GM18505 (cell line): Measurements from ENCODE around the gene MCUB.

Experiments used
- ATAC-seq: cut with Tn5 transposase; IDR thresholded peaks from one replicate; pipeline ENCODE4 v1.9.1; 2021; ENCODE audit not compliant: unreplicated experiment
- POLR2A ChIP-seq: IDR thresholded peaks from 4 replicates; pipeline ENCODE4 v1.6.1; 2011; ENCODE audit warnings: borderline replicate concordance; ENCODE audit not compliant: insufficient read depth, insufficient read length; ENCODE audit errors: extremely low read depth

MCUB gene

DNA sequence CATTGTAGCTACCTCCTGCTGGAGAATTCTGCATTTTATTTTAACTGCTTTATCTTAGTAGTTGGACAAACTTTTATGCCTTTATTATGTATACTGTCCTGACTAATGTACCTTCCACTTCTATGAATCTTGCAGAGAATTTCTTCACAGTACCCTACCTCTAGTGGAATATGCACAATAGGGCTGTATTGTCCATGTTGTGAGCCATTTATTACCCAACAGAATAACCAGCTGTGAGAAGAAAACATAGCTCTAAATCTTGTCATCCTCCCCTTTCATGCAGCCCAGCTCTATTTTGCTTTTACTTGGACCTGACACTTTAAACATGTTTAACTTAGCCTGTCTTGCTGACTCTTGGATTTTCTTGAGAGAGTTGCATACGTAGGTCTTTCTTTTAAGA, 56.2 kb downstream of the MCUB start:
- ATAC-seq = no peak
- no peak for TF ChIP-seq POLR2A

DNA sequence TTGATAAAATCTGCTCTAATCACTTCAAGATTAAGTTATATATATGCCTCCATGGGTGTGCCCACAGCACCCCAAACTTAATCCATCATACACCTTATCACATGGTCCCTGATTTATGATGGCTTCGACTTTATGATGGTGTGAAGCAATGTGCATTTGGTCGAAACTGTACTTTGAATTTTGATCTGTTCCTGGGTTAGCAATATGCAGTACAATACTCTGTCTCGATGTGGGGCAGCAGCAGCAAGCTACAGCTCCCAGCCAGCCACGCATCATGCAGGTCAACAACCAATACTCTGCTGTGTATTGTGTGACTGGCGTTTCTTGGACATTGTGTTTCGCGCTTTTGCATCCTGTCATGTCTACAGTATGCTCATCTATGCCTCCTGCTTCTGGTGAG, 62.6 kb downstream of the MCUB start:
- ATAC-seq = no peak
- TF ChIP-seq POLR2A = no peak

DNA sequence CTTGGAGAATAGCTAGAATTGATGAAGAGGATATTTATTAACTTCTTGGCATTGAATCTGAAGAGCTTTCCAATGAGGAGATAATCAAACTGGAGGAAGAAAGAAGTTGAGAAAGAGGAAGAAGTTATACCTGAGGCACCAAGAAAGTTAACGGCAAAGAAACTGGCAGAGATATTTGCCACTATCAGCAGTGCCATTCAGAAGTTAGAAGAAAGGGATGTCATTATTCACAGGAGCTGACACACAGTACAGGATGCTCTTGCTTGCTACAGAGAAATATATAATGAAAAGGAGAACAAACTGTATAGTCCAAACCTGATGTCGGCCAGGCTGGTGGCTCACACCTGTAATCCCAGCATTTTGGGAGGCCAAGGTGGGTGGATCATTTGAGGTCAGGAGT, 64.5 kb downstream of the MCUB start:
- no peak for TF ChIP-seq POLR2A
- ATAC-seq = no peak

DNA sequence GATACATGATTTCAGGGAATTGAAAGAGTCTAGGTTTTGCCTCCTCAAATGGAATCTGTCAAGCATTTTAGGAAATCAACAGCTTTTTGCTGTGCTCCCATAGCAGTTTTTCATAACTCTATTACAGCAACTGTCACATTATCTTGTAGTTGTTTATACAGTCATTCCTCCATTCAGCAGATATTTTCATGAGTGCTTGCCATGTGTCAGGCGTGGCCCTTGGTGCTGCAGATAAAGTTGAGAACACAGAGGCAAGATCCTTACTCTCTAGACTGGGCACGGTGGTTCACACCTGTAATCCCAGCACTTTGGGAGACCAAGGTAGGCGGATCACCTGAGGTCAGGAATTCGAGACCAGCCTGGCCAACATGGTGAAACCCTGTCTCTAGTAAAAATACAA, 67.3 kb downstream of the MCUB start:
- no peak for TF ChIP-seq POLR2A

DNA sequence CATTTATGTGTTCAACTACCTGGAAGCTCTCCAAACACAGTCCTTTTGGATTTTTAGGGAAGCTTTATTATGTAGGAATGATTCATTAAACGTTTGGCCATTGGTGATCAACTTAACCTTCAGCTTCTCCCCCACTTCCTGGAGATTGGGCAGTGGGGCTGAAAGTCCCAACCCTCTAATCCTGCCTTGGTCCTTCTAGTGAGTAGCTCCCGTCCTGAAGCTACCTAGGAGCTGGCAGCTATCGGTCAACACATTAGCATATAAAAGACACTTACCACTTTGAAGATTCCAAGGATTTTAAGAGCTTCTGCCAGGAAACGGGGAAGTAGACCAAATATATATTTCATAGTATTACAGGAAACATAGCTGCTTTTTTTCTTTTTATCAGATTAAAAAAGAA, 69.7 kb downstream of the MCUB start:
- ATAC-seq = no peak
- TF ChIP-seq POLR2A = no peak

More for the DNA sequence above, 67.3 kb downstream of the MCUB start:
- ATAC-seq = no peak

DNA sequence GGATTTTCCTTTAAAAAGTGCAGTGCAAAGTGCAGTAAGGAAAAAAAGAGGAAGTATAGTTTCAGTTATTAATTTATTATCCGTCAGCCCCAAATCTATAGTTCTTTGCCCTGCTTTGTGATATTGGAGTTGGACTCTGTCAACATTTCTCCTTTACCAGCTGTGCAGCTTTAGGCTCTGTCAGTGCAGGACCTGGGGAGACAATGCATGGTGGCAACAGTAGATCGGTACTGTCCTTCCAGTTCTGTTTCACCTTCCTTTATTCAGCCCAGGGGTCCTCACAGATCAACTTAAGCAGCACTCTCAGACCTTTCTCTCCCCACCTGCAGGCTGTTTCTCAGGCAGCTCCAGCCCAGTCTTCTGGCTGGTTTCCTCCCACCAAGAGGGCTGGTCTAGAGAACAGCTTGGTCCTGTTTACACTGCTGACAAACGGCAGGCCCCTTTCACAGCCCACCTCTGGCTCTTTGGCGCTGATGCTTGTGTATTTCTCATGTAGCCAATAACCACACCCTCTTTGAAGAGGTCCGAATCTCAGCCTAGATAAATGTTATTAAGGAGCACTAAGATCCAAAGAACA, 71.6 kb downstream of the MCUB start:
- ATAC-seq = no peak
- TF ChIP-seq POLR2A = no peak

DNA sequence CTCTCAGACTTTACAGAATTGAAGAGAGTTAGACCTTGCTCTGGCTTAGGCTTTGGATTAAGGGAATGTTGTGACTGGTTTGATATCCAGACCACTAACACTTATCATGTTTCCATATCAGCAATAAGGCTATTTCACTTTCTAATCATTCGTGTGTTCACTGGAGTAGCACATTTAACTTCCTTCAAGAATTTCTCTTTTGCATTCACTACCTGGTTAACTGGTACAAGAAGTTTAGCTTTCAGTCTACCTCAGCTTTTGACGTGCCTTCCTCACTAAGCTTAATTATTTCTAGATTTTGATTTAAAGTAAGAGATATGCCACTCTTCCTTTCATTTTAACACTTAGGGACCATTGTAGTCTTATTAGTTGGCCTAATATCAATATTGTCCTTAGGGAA, 80.6 kb downstream of the MCUB start:
- no peak for TF ChIP-seq POLR2A
- no peak for ATAC-seq

DNA sequence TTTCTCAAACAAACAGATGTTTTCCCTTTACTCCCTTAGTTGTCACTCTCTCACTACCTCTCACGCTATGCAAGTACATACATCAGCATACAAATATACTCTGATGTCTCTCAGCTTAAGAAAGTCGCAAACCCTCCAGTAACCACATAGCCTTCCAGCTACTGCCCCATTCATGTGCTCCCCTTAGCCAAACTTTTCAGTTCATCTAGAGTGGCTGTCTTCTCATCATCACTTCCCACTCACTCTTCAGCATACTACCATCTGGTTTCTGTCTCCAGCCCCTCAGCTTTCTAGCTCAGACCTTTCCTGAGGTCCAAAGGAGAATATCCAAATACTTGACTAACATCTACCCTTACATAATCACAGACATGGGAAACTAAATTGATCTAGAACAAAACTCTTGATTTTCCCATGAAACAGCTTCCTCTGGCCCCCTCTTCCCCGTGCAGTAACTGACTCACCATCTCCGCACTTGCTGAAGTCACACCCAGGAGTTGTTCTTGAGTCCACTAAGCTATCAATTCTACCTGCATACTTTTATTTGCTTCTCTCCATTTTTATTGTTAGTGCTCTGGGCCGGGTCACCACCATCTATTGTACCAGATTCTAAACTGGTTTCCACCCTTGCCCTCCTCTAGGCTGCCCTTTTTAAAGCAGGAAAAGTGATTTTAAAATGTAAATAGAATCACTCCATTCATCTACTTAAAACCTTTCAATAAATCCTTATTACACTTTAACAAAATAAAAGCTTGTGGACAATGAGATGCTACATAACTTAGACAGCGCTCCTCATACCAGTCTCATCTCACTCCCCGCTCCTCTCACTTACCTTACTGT, 86.0 kb downstream of the MCUB start:
- TF ChIP-seq POLR2A = no peak
- ATAC-seq = no peak

DNA sequence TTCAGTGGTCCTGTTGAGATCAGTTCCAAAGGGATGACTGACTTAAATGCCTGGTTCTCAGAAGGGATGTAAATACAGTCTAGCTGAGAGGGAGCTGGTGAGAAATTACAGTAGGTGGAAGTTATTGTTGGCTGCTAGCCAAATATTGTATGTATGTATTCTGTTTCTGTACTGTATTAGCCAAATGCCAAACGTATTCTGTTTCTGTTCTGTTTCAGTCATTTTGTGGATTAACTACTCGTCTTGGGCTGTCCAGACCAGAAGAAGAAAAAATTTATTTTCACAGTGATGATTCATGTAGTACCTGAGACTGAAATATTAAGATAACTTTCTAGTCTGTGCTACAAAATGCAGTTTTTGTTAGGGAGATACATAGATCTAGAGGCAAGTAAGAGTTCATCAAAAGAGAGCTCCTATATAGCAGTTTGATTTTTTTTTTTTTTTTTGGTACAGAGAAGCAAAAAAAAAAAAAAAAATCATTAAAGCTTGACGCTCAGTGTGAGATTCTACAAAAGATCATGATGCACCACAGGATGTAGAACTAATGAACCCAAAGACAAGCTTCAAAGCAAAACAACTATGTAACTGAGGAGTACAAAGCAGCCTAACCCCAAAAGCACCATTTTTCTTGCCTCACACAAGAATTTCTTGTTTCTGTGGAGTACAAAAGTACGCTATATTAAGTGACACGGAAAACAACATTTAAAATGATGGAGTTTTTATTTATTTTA, 88.4 kb downstream of the MCUB start:
- peak; percentile 63 for ATAC-seq
- no peak for TF ChIP-seq POLR2A

DNA sequence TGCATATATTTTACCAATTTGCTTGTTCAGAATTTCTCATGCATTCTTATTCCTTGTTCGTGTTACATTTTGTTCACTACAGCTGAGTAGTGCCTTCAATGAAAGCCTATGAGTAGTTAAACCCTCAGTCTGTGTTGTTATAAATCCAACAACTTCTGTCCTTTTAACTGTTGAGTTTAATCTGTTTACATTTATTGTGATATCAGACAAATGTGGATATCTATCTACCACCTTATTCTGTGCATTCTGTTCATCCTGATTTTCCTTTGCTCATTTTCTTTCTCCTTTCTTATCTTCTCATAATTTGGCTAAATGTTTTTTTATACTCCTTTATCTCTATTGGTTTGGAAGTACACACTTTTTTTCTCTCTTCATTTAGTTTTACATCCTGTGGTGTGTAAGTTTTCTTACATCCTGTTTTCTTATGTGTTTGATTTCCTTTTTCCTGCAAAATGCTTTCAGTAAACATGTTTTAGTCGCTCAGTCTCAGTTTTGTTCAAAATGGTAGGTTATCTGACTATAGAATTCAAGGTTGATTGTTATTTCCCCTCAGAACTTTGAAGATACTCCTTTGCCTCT, 89.0 kb downstream of the MCUB start:
- TF ChIP-seq POLR2A = no peak
- ATAC-seq = no peak

DNA sequence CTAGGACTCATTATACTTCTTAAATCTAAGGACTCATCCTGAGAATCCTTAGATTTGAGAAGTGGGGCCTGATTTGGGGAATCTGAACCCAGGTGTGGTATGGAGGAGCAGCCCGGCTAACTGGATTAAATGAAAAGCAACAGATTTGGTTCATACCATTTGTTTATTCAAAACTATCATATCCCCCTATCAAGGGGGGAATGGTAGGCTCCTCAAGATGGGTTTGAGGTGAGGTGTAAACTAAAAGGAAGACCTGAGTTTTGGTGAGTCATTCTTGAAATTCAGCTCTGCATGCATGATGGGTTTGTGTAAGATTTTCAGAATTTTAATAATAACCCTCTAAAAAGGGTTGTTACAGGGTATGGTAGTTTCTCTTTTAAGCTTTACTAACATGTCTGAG, 89.8 kb downstream of the MCUB start:
- ATAC-seq = peak; percentile 81

DNA sequence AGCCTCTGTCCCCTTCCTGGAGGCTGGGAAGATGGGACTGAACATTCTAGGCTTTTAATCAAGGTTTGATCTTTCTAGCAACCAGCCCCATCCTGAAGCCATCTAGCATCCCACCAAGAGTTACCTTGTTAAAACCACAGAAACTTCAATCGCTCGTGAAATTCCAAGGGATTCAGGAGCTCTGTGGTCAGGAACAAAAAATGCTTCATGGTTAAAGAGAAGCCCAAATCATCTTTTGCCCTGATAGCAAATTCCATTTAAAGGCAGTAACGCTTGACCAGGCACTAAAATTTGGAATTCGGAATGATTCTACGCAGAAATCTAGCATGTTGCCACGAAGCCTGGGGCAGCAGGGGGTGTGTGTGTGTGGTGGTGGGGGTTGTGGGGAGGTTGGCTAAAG, 95.3 kb downstream of the MCUB start:
- TF ChIP-seq POLR2A = no peak
- ATAC-seq = no peak

More for the DNA sequence above, 89.8 kb downstream of the MCUB start:
- no peak for TF ChIP-seq POLR2A

DNA sequence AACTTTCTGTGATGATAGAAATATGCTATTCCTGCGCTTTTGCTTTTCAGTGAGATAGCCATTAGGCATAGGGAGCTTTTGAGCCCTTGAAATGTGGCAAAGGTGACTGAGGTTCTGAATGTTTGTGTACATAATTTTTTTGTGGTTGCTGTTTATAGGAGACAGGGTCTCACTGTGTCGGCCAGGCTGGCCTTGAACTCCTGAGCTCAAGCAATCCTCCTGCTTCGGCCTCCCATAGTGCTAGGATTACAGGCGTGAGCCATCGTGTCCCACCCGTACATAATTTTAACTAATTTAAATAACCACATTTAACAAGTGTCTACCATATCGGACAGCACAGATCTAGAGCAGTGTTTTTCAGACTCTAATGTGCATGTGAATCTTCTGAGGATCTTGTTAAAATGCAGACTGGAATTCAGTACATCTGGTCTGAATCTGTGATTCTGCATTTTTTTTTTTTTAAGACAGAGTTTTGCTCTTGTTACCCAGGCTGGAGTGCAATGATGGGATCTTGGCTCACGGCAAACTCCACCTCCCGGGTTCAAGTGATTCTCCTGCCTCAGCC, 97.9 kb downstream of the MCUB start:
- no peak for TF ChIP-seq POLR2A

DNA sequence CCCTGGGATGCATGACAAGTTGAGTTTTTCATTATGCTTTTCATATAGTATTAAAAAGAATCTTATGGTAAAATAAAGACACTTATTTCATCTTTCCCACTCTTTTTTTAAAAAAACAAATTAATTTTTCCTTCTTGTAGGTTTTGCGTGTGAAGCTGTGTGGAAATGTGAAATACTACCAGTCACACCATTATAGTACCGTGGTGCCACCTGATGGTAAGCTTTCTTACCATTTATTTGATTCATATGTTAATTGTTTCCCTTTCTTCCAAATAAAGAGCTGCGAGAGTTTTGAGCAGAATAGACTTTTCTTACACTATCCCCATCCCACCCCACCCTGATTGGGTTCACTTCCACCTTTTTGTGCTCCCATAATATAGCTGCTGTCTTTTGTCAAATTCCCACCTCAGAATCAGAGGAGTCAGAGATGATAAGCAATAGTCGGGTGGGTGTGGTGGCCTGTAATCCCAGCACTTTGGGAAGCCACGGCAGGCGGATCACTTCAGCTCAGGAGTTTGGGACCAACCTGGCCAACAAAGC, 98.9 kb downstream of the MCUB start:
- ATAC-seq = no peak
- no peak for TF ChIP-seq POLR2A

More for the DNA sequence above, 97.9 kb downstream of the MCUB start:
- no peak for ATAC-seq

DNA sequence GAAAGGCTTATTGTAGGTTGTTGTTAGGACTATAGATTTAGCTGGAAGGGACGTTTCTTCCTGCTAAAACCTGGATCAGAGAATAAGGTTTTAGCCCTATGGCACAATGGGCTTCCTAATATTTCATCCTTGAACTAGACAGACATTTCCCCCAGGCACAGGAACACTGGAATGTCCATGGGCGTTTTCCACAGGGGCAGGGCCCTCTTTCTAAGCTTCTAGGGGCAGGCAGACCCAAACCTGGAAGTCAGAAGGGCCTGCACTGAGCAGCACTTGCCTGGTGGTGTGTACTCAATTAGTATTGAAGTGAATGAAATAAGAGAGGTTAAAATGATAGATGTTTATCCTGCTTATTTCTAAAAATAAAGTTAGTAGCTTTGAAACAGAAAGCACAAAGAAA, 102.1 kb downstream of the MCUB start:
- no peak for TF ChIP-seq POLR2A
- ATAC-seq = no peak
